Stimulated activated CD8-positive, alpha-beta memory T cell treated with anti-CD3 and anti-CD28 coated beads, Interleukin-12 subunit alpha, Interleukin-12 subunit beta, amount 100 ng/mL, for 4 hours (primary cell): Measurements from ENCODE around the gene TSEN54.
A peak's percentile ranks its signal among the peaks of the same experiment; 100 is the strongest.
"Not testable (repeated sequence)": the region's sequence is repeated elsewhere in the genome, so short reads cannot be mapped to it uniquely, and the experiment has no call there.

Experiments used
- DNase-seq: peaks from one replicate; pipeline ENCODE4 v3.0.0-alpha.2; 2020; ENCODE audit warnings: low read depth

Gene TSEN54

DNA sequence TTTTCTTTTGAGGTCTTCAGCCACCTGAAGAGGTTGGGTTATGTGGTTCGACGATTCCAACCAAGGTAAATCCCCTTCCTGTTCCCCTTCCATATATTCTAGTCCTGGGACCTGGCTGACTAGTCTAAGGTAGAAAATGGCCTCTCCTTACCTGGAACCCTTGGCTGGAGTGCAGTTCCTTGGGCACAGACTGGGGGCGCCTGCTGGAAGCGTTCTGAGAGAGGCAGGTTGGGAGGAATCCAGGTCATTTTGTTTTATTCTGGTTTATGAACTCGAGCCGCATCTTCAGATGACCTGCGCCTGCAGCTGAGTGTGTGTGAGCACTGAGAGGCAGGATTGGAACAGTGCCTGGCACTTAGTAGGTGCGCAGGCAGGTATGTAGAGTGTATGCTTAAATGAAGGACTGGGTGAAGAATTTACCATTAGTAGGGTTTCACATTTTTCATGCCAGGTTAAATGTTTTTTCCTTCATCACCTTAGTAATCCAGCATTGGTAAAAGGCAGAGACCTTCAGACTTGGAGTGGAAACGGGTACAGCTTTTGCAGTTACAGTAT is 2.7 kb downstream of the TSEN54 start:
- no peak for DNase-seq

DNA sequence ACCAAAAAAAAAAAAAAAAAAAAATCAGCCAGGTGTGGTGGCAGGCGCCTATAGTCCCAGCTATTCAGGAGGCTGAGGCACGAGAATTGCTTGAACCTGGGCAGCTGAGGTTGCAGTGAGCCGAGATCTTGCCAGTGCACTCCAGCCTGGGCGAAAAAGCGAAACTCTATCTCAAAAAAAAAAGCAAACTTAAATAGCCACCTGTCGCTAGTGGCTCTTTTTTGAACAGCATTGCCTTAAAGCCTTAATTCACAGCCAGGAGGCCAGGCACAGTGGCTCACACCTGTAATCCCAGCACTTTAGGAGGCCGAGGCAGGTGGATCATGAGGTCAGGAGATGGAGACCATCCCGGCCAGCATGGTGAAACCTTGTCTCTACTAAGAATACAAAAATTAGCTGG is 4.1 kb downstream of the TSEN54 start:
- DNase-seq = not testable (repeated sequence)

DNA sequence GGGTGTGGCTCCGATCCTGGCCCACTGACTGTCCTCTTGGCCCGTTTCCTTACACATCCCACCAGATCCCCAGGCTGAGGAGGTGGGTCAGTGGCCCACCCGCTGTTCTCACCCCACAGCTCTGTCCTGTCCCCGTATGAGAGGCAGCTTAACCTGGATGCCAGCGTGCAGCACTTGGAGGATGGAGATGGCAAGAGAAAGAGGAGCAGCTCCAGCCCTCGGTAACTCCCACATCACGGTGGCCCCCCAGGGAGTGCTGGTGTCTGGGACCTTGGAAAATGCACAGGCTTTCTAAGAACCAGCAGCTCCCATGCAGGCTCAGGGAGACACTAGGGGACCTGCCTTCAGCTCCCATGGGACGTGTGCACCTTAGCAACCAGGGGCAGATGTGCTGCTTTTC is 5.0 kb downstream of the TSEN54 start:
- DNase-seq = no peak

DNA sequence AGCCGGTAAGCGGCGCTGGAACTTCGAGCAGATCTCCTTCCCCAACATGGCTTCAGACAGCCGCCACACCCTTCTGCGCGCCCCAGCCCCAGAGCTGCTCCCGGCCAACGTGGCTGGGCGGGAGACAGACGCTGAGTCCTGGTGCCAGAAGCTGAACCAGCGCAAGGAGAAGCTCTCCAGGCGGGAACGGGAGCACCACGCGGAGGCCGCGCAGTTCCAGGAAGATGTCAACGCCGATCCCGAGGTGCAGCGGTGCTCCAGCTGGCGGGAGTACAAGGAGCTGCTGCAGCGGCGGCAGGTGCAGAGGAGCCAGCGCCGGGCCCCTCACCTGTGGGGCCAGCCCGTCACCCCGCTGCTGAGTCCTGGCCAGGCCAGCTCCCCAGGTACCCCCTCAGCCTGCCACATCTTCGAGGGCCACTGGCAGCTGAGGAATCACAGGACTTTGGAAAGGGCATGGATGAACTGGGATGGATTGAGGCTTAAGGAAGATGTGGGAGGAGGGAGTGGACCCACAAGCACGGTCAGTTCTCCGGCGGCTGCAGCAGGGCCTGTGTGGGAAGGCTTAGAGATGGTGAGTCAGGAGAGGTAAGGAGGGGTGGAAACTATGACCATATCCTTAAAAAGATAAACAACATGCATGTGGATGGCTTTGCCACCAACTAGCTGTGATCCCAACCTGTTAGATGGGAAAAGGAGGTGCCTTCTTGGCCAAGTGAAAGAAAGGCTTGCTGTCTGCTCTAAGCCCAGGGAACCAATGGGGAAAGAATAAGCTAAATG is 5.8 kb downstream of the TSEN54 start:
- no peak for DNase-seq

- DNase-seq = no peak
Observed at GRCh38 chr17:75523647-75524046, 7.3 kb downstream of the TSEN54 start.

- no peak for DNase-seq
Observed at GRCh38 chr17:75524269-75524969, 8.1 kb downstream of the TSEN54 start.

GRCh38 chr17:75524970-75525805 is 8.9 kb downstream of the TSEN54 start, which contains the start of gene LLGL2:
LLGL2 (plus strand) TSS chr17:75525697; CDS start chr17:75543427, 17,730 bp downstream.
- peak; percentile 81 for DNase-seq

- DNase-seq = no peak
Observed at GRCh38 chr17:75525806-75526554, 9.7 kb downstream of the TSEN54 start.

DNA sequence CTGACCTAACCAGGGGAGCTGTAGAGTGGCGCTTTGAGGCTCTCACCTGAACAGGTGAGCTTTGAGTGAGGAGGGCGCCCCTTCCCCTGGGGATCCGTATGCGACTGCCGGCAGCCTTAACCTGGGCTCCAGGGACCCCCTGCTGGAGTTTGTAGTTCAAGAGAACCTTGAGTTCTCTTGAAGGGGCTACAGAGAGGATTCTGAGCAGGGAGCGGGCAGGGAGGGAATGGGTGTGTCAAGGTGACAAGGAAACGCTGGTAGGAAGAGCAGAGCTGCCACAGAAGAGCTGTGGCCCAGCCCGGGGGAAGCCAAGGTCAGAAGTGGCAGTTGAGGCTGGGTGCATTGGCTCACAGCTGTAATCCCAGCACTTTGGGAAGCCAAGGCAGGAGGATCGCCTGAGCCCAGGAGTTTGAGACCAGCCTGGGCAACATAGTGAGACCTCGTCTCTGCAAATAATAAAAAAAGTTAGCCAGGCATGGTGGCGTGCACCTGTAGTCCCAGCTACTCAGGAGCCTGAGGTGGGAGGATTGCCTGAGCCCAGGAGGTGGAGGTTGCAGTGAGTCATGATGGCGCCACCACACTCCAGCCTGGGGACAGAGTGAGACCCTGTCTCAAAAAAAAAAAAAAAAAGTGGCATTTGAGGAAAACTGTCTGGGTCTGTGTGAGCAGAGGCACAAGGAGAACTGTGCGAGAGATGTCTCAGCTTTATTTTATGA is 10.4 kb downstream of the TSEN54 start:
- no peak for DNase-seq

DNA sequence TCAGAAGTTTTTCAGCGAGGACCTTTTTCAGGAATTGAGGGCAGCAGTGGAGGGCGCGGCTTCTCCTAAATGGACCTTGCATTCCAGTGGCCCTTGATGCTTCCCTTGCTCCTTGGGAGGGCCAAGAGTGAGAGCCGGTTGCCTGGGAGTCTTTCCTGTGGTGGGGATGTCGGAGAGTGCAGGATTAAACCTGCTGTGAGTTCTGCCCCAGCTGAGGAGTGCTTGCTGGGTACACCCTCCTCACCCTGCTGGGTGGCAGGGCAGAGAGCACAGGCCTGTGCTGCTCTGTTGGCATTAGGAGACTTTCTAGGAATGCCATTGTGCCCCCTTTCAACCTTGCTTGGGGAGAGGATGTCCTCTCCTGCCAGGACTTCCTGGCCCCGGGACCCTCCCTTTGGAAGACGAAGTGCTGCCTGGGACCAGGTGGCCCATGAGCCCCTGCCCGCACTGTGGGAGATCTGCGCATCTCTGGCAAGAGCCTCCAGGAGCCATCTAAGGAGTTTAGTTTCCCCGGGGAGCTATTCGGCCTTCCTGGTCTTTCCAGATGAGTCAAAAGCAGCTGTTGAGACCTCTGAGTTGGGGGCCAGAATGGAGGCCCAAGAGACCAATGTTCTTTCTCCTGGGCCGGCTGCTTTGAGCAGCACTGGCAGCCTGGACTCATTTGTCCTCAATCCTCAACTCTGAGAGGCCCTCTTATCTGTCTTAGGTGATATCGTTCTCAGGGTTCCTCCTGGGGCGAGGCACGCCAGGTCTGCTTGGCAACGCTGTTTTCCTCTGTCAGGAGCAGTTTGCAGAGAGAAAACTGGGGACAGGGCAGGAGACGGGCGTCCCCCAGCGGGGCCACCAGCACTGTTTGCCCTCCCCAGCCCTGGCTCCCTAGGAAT is 14.8 kb downstream of the TSEN54 start:
- no peak for DNase-seq

- no peak for DNase-seq
Observed at GRCh38 chr17:75531721-75532072, 15.4 kb downstream of the TSEN54 start.

GRCh38 chr17:75535119-75535537 is 18.8 kb downstream of the TSEN54 start:
- peak; percentile 39 for DNase-seq

DNA sequence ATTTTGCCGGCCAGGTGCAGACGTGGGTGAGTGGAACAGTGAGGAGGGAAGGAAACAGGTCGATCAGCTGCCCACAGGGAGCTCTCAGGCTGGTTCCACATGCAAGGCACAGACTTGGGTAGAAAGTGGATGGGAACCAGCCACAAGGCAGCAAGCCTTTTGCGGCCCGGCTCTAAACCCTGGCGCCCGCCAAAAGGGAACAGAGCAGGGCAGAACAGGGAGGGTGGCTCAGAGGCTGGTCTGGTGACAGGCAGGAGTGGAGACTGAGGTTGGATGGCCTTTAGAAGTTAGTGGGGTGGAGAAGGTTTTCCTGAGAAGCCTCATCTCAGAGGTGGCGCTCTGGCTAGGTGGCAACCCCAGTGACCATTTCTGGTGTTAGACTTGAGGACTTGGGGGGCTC is 19.5 kb downstream of the TSEN54 start:
- DNase-seq = no peak

DNA sequence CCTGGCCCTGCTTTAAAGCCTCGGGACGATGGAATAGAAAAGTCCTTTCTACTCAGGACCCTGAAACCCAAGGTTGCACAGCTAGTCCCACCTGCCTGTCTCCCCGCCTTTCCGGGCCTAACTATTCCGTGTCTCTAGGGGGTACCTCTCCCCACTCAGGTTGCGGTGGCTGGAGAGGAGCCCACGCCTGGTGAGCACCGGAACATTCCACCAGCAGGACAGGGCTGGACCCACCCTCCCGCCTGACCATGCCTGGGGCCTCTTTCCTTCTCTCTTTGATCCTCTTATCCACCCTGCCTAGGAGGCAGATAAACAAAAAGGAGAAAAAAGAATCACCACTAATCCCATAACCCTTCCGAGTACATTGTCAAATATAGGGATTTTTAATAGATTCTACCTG is 20.0 kb downstream of the TSEN54 start:
- no peak for DNase-seq

DNA sequence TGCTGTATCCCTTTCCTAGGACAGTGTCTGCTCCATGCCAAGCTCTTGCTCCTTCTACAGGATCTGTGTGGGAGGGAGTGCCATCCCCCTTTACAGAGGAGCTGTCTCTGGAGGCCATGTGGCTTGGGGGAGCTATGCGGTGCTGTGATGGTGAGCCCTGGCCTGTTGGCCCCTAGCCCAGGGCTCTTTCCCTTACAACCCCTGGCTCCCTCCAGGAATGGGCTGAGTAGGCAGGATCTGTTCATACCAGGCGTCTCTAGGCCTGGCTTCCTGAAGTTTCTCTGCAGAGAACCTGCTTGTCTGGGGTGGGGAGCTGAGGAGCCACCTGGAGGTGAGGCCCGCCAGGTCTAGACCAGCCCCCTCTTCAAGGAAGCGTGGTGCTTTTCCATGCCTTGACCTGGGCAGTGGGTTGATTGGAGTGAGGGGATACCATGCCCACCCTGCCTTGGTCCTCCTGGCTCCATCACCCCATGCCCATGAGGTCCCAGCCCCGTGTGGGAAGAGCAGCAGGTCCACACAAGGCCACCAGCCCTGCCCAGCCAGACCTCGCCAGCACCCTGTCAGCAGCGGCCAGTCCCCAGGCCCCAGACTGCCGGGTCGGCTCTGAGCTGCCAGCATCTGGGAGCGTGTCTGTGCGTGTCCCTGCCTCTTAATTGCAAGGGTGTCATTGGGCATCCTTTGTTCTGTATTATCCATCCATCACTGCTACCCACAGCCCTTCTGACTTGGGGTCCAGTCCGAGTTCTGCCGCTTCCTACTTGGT is 23.8 kb downstream of the TSEN54 start:
- no peak for DNase-seq

DNA sequence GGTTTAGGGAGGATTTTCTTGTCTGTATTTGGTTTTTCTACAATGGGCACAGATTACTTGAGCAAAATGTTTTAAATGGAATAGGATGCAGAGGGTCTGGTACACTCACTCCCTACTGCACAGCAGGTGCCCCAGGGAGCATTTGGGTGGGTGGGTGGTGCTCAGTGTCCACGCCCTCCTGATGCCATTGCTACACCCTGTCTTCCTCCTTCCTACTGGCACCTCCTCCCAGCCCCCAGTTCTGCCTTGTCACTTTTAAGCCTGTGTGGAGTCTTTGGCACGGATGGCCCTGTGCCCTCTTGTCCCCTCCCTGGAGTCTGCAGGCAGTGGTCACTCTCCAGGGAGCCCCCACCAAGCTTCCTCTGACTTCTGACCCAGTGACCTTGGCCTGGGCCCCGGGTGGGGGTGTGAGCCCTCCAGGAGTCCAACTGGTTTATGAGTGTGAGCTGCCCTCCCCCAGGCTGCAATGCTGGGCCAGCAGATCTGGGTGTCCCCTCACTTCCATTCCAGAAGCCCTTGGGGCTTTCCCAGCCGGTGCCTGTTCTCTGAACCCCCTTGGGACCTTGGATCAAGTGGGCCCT is 24.7 kb downstream of the TSEN54 start:
- no peak for DNase-seq

DNA sequence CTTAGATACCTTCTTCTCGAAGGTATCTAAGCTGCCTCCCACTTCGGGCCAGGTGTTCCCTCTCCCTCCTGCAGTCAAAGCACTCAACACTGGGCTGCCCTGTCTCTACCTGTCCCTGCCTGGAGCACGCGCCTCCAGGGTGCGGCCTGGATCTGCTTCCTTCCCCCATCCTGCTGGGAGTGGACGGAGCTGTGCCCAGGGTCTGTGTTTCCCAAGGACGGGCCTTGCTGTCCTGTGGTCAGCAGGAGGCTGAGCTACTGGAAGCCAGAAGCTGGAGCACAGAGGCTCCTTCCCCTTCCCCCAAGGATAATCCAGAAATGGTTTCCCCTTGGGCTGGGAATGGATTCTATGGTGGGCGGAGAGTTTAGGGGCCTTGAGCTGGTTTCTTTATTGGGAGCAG is 25.9 kb downstream of the TSEN54 start:
- DNase-seq = no peak

DNA sequence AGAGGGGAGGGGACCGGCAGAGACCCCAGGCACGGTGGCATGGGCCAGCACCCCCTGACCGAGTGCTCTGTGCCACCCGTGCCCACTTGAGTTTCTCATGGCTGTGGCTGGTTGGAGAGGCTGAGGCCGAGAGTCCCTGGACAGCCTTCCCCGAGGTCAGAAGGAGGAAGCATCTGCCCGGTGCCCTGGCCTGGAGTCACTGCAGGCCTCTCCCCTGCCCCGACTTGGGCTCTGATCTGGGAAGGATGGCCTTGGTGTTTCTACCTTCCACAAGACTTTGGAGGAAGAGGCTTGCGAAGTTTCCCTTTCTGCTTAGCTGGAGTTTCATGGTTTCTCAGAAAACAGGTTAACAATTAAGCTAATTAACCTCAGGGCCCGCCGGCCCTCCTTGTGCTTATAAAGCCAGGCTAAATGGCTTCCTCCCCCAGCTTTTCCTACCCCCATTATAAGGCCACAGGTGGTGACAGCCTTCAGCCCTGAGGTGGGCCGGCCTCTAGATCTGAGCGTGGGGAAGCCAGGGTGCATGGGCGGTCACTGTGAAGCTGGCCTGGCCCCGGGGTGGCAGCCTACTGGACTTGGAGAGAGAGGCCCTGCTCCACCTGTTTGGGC is 26.5 kb downstream of the TSEN54 start:
- no peak for DNase-seq
